Measurements from ENCODE around the gene NEURL1B. TPM values are rescaled to one million over a fixed set of nuclear protein-coding genes. Genes with fewer than 3 reads are reported as not detected.

NEURL1B gene
- total RNA-seq, 1 experiment from 2014 or later: 2.2 TPM

- no peak for DNase-seq (ENCODE audit: low spot score)
These were observed 30.4 kb upstream of the NEURL1B start for GRCh38 chr5:172610643-172611042.

DNA sequence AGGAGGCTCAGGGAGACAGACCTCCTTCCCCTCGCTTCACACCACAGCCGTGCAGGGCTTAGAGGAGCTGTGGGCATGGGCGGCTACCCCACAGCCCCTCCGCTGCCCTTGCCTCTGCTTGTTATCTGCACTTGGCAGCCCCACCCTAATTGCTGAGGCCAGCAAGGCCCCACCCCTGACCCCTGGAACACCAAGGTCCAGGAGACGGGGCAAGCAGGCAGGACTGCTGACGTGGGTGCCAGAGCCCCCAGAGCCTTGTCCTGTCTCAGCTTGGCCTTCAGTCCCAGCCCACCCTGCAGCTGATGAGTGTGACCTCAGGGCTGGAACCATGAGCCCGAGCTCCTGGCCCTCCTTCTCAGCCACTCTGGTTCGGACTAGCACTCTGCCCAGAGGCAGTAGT is 29.1 kb upstream of the NEURL1B start:
- no peak for DNase-seq (ENCODE audit: low spot score)

- DNase-seq (ENCODE audit: low spot score): no peak
These were observed 28.3 kb upstream of the NEURL1B start for GRCh38 chr5:172612771-172613170.

GRCh38 chr5:172616136-172616535 is 24.9 kb upstream of the NEURL1B start:
- DNase-seq (ENCODE audit: low spot score): no peak

GRCh38 chr5:172616730-172617129 is 24.3 kb upstream of the NEURL1B start:
- no peak for DNase-seq (ENCODE audit: low spot score)

- DNase-seq (ENCODE audit: low spot score): no peak
These were observed 23.2 kb upstream of the NEURL1B start for GRCh38 chr5:172617817-172618216.

DNA sequence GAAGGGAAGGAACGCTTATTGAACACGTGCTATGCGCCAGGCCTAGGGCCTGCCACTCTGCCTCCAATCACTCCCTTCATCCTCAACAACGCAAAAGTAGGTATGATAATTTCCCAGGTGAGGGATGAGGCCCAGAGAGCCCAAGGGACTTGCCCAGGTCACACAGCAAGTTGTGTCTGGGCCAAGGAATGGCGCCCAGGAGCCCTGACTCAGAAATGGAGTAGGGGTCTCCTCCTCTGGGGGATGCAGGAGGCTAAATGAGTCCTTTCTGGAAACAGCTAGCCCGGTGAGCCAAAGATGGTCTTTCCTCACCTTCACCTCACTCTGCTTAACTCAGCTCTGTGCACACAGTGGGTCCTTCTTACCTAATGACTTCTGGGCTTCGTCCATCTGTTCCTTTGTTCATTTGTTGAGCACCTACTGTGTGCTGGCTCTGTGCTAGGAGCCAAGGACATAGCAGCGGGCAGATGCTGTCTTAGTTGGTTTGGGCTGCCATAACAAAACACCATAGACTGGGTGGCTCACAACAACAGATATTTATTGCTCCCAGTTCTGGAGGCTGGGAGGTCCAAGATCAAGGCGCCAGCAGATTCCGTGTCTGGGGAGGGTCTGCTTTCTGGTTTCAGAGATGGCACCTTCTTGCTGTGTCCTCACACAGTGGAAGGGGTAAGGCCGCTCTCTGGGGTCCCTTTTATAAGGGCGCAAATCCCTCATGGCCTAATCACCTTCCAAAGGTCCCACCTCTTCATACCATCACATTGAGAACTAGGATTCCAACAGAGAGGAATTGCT is 22.3 kb upstream of the NEURL1B start:
- no peak for DNase-seq (ENCODE audit: low spot score)

DNA sequence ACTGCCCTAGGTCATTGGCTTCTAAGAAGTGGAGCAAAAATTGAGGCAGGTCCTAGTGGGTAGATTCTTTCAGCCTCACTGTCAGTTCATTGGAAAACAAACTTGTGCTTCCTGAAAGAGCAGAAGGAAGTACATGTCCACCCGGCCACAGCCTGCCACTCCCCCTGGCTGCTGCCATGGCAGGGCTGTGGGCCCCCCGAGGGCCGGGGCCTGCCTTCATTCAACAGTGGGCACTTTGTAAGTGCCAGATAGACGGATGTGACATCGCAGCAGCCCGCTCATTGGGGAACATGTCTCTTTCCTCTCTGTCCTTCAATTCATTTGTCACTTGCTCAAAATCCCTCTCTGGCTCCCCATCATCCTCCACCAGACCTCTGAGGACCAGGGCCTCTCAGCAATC is 20.6 kb upstream of the NEURL1B start:
- DNase-seq (ENCODE audit: low spot score): no peak

- no peak for DNase-seq (ENCODE audit: low spot score)
These were observed 18.7 kb upstream of the NEURL1B start for GRCh38 chr5:172622091-172623046.

- DNase-seq (ENCODE audit: low spot score): no peak
These were observed 17.6 kb upstream of the NEURL1B start for GRCh38 chr5:172623313-172623980.

GRCh38 chr5:172624083-172624995 is 16.7 kb upstream of the NEURL1B start:
- no peak for DNase-seq (ENCODE audit: low spot score)

DNA sequence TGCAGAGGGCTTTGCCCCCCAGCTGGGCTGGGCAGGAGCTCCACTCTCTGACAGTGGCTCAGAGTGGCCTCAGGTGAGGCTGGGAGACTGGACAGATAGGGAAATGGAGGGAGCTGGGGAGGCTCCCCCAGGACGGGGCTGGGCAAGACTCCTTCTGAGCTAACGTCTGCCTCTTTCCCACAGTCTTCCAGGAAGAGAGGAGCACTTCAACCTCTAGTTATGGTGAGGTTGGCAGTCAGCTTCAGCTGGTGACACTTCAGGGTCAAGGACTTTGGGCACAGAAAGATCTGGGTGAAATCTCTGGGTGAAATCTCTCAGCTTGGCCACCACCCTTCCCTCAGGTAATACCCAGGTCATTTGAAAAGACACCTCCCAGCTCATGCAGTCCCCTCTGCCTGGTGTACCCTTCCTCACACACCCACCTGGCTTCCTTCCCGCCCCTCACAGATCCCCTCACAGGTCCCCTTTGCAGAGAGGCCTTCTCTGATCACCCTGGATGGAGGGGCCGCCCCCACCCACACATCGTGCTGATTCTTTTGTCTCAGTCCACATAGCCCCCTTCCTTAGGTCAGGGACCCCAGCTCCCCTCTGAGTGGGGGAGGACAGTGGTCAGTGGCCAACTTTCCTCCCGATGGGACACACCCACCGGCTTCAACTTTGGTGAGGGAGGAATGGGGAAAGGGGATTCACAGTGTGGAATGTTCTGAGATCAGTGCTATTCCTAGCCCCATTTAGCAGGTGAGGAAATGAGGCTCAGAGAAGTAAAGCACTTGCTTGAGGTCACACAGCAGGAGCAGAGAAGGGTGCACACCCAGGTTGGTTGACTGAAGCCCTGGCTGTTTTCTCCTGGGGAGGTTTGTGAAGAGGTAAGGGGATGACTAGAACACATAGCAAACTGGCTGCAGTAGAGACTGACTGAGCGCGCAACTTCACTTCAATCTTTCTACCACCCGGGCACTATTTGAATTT is 15.8 kb upstream of the NEURL1B start:
- no peak for DNase-seq (ENCODE audit: low spot score)

GRCh38 chr5:172626031-172626581 is 15.0 kb upstream of the NEURL1B start:
- DNase-seq (ENCODE audit: low spot score): no peak

GRCh38 chr5:172630082-172630481 is 11.0 kb upstream of the NEURL1B start:
- no peak for DNase-seq (ENCODE audit: low spot score)

- no peak for DNase-seq (ENCODE audit: low spot score)
These were observed 10.6 kb upstream of the NEURL1B start for GRCh38 chr5:172630482-172630881.

DNA sequence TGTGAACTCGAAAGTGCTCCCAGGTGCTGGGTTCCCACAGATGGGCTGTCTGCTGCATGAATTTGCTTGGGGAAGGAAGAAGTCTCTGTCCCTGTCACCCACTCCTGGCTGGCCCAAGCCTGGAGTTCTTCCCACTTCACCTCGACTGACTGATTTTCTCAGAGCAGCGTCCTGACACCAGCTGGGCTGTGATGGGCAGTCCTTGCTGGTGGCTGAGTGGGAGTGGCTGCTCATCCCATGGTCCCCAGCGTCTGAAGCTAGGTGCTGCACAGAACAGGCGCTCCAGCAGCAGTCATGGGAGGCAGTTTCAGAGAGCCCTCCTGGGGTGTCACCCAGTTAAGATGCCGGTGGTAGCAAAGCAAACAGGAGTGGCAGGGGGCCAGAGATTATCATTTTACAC is 10.1 kb upstream of the NEURL1B start:
- DNase-seq (ENCODE audit: low spot score): no peak

- no peak for DNase-seq (ENCODE audit: low spot score)
These were observed 8.5 kb upstream of the NEURL1B start for GRCh38 chr5:172632346-172633092.

- DNase-seq (ENCODE audit: low spot score): no peak
These were observed 7.6 kb upstream of the NEURL1B start for GRCh38 chr5:172633403-172633970.
